OCI-LY7 (cell line): ENCODE measurements around the gene CRY1. TPM values are rescaled to one million over a fixed set of nuclear protein-coding genes. Genes with fewer than 3 reads are reported as not detected.

Experiments
- BruUV-seq: library from RNA; stranded (reverse); fragments of 400-500 nt; replicated peaks from 2 replicates; lab custom pipeline; 2021; lab: Mats Ljungman, UMichigan
- CTCF ChIA-PET: fragments of 300-600 bp; sonication (Branson Sonifier 250); formaldehyde crosslinking; loops from one replicate; lab custom pipeline; 2022; ENCODE audit warnings: antibody characterized with exemption; ENCODE audit not compliant: unreplicated experiment; lab: Charles Lee
- POLR2A ChIA-PET: fragments of 300-600 bp; sonication (Branson Sonifier 250); formaldehyde crosslinking; loops from one replicate; lab custom pipeline; 2022; ENCODE audit warnings: antibody characterized with exemption; lab: Charles Lee
- DNase-seq: peaks from one replicate; pipeline ENCODE4 v3.0.0-alpha.2; 2015; ENCODE audit warnings: low spot score
- H2AFZ ChIP-seq: fragments of 200-600 bp; sonication (generic), shearing (Covaris generic); 2 replicates; pipeline ENCODE4 v1.6.1; 2014; ENCODE audit warnings: mild to moderate bottlenecking, antibody characterized with exemption, low read length, moderate library complexity
- H3K27ac ChIP-seq: fragments of 200-600 bp; sonication (generic); 2 replicates; pipeline ENCODE4 v1.5.1; 2014; ENCODE audit warnings: mixed run types, low read depth, mild to moderate bottlenecking, moderate library complexity, low read length, inconsistent platforms; ENCODE audit not compliant: poor library complexity, severe bottlenecking
- H3K36me3 ChIP-seq: fragments of 200-600 bp; sonication (generic); 2 replicates; pipeline ENCODE4 v1.6.1; 2014; ENCODE audit warnings: mild to moderate bottlenecking, antibody characterized with exemption, low read length, moderate library complexity, mixed read lengths; ENCODE audit not compliant: insufficient read depth
- H3K4me1 ChIP-seq: fragments of 200-600 bp; sonication (generic); 2 replicates; pipeline ENCODE4 v1.5.1; 2014; ENCODE audit warnings: mild to moderate bottlenecking, low read length; ENCODE audit not compliant: insufficient read depth, poor library complexity, severe bottlenecking
- H3K4me2 ChIP-seq: fragments of 200-600 bp; sonication (generic); 2 replicates; pipeline ENCODE4 v1.6.1; 2014; ENCODE audit warnings: mild to moderate bottlenecking, low read length
- H3K4me3 ChIP-seq: fragments of 200-600 bp; sonication (generic); 2 replicates; pipeline ENCODE4 v1.5.1; 2014; ENCODE audit warnings: mild to moderate bottlenecking, low read depth, low read length; ENCODE audit not compliant: poor library complexity, severe bottlenecking
- H3K79me2 ChIP-seq: fragments of 200-600 bp; sonication (generic); 2 replicates; pipeline ENCODE4 v1.6.1; 2016; ENCODE audit warnings: low read depth, mild to moderate bottlenecking, low read length, moderate library complexity, mixed read lengths; ENCODE audit not compliant: insufficient read depth
- H3K9me2 ChIP-seq: fragments of 200-600 bp; sonication (generic); 2 replicates; pipeline ENCODE4 v1.6.1; 2016; ENCODE audit warnings: mild to moderate bottlenecking, low read length, mixed read lengths; ENCODE audit not compliant: insufficient read depth
- H3K9me3 ChIP-seq: fragments of 200-600 bp; sonication (generic); 2 replicates; pipeline ENCODE4 v1.6.1; 2014; ENCODE audit warnings: mild to moderate bottlenecking, mixed run types, low read length, mixed read lengths
- H4K20me1 ChIP-seq: fragments of 200-600 bp; sonication (generic); 2 replicates; pipeline ENCODE4 v1.6.1; 2014; ENCODE audit warnings: mild to moderate bottlenecking, antibody characterized with exemption, low read length, moderate library complexity, mixed read lengths; ENCODE audit not compliant: insufficient read depth
- CTCF ChIP-seq: fragments of 200-600 bp; sonication (generic); conservative IDR thresholded peaks from 2 replicates; pipeline ENCODE4 v1.5.1; 2014; ENCODE audit warnings: mild to moderate bottlenecking, antibody characterized with exemption, low read length, moderate library complexity, mixed read lengths
- EZH2phosphoT487 ChIP-seq: fragments of 200-600 bp; sonication (generic); IDR thresholded peaks from 2 replicates; pipeline ENCODE4 v1.6.1; 2018; ENCODE audit warnings: low read depth, borderline replicate concordance, mild to moderate bottlenecking, mixed run types, antibody characterized with exemption, low read length, moderate library complexity, mixed read lengths
- intact Hi-C: fragments of 100-400 bp; cut with micrococcal nuclease; formaldehyde crosslinking; loops from one replicate; pipeline ENCODE4 v1.10.0; 2022; ENCODE audit not compliant: unreplicated experiment
- total RNA-seq, 2 experiments: library from RNA; depleted of rRNA in 1 of 2; stranded (reverse); fragments of >200 nt in 1 of 2; shearing (Covaris generic) in 1 of 2; gene quantifications; 2 replicates each; pipeline ENCODE4 v1.2.3, GENCODE V29; 2014 to 2022

The CRY1 gene
- total RNA-seq, 2 experiments from 2014 or later: not detected

- Histone ChIP-seq H3K9me3 (no peaks in the 10 kb centered on the region), H3K36me3 (peaks cover 6% of the 10 kb centered on the region), H3K4me2 (no peak overlapping the region), H3K79me2 (no peaks in the 10 kb centered on the region), H3K9me2 (no peaks in the 10 kb centered on the region), H3K4me1 (peaks cover 10% of the 10 kb centered on the region), H4K20me1 (no peaks in the 10 kb centered on the region), H3K27ac (no peak overlapping the region), H3K4me3 (no peak overlapping the region), H2AFZ (no peak overlapping the region)
- DNase-seq: no peak
- intact Hi-C loops: no loop called here
- TF ChIP-seq CTCF (no peak), EZH2phosphoT487 (no peak)
- POLR2A ChIA-PET: interaction anchor here (0.8 to 1.3 kb wide), 2 partner anchors 22 to 26 kb away, joined by 3 to 7 read pairs; no protein-coding TSS in a partner anchor
- CTCF ChIA-PET: no interaction called here
- no TSS peak for BruUV-seq
These were observed 111.1 kb downstream of the CRY1 start for GRCh38 chr12:106982229-106982628.

GRCh38 chr12:106981788-106982187 is 111.6 kb downstream of the CRY1 start:
- CTCF ChIA-PET: no interaction called here
- intact Hi-C loops: no loop called here
- BruUV-seq: no TSS peak

More at GRCh38 chr12:106981788-106982187, 111.6 kb downstream of the CRY1 start:
- no peak overlapping the region for H2AFZ ChIP-seq
- H3K4me1 ChIP-seq: peaks cover 10% of the 10 kb centered on the region
- POLR2A ChIA-PET: interaction anchor here (0.7 kb wide), 1 partner anchor 623 kb away, joined by 4 read pairs; no protein-coding TSS in a partner anchor
- TF ChIP-seq EZH2phosphoT487 (no peak), CTCF (no peak)
- no peaks in the 10 kb centered on the region for H3K9me2 ChIP-seq
- no peaks in the 10 kb centered on the region for H3K79me2 ChIP-seq
- no peaks in the 10 kb centered on the region for H3K9me3 ChIP-seq
- H3K27ac ChIP-seq: no peak overlapping the region
- no peak overlapping the region for H3K4me2 ChIP-seq
- H4K20me1 ChIP-seq: no peaks in the 10 kb centered on the region
- no peak for DNase-seq
- peaks cover 6% of the 10 kb centered on the region for H3K36me3 ChIP-seq
- no peak overlapping the region for H3K4me3 ChIP-seq
